ENCODE measurements around the gene PRAC1.

The PRAC1 gene

GRCh38 chr17:48725004-48725287 lies 2.6 kb upstream of the PRAC1 start (continued):
- TF ChIP-seq PATZ1 (CRISPR knock-in tag; IDR thresholded peaks at IDR 0.05; ENCODE audit: borderline replicate concordance) (no peak), SNAI2 (CRISPR knock-in tag; IDR thresholded peaks at IDR 0.05) (no peak)

- ATAC-seq, result peak; percentile 92
- TF ChIP-seq OSR1 (CRISPR knock-in tag; IDR thresholded peaks at IDR 0.05) (no peak), SNAI2 (CRISPR knock-in tag; IDR thresholded peaks at IDR 0.05) (no peak), ZFP30 (CRISPR knock-in tag; IDR thresholded peaks at IDR 0.05) (no peak), ZNF70 (CRISPR knock-in tag; IDR thresholded peaks at IDR 0.05) (no peak), ESRRG (CRISPR knock-in tag; IDR thresholded peaks at IDR 0.05) (no peak), BACH2 (CRISPR knock-in tag; IDR thresholded peaks at IDR 0.05; ENCODE audit: borderline replicate concordance) (no peak), TOX (CRISPR knock-in tag; IDR thresholded peaks at IDR 0.05; ENCODE audit: borderline replicate concordance) (no peak), CSDC2 (CRISPR knock-in tag; IDR thresholded peaks at IDR 0.05) (no peak), ZC3H10 (CRISPR knock-in tag; IDR thresholded peaks at IDR 0.05) (no peak), ZFP3 (CRISPR knock-in tag; IDR thresholded peaks at IDR 0.05) (no peak), ZNF8 (CRISPR knock-in tag; IDR thresholded peaks at IDR 0.05) (no peak), CSRNP3 (CRISPR knock-in tag; IDR thresholded peaks at IDR 0.05) (no peak), RARB (CRISPR knock-in tag; IDR thresholded peaks at IDR 0.05) (no peak), PATZ1 (CRISPR knock-in tag; IDR thresholded peaks at IDR 0.05; ENCODE audit: borderline replicate concordance) (no peak), ARNTL (CRISPR knock-in tag; IDR thresholded peaks at IDR 0.05; ENCODE audit: borderline replicate concordance, low read depth) (no peak)
Measured at GRCh38 chr17:48724251-48725003, 2.1 kb upstream of the PRAC1 start.

- no peak for ATAC-seq
- TF ChIP-seq ZC3H10 (CRISPR knock-in tag; IDR thresholded peaks at IDR 0.05), result no peak
- no peak for TF ChIP-seq ZNF565 (CRISPR knock-in tag; conservative IDR thresholded peaks at IDR 0.05; ENCODE audit: low read depth)
- TF ChIP-seq ESRRG (CRISPR knock-in tag; IDR thresholded peaks at IDR 0.05), result no peak
- TF ChIP-seq BACH2 (CRISPR knock-in tag; IDR thresholded peaks at IDR 0.05; ENCODE audit: borderline replicate concordance), result no peak
- TF ChIP-seq POU6F1 (CRISPR knock-in tag; IDR thresholded peaks at IDR 0.05; ENCODE audit: borderline replicate concordance, low read depth), result no peak
- TF ChIP-seq CREB5 (CRISPR knock-in tag; IDR thresholded peaks at IDR 0.05; ENCODE audit: low read depth), result no peak
- TF ChIP-seq PPARA (CRISPR knock-in tag; IDR thresholded peaks at IDR 0.05; ENCODE audit: borderline replicate concordance), result no peak
- TF ChIP-seq ZNF70 (CRISPR knock-in tag; IDR thresholded peaks at IDR 0.05), result no peak
- TF ChIP-seq CSDC2 (CRISPR knock-in tag; IDR thresholded peaks at IDR 0.05), result no peak
- no peak for TF ChIP-seq TCF4 (CRISPR knock-in tag; IDR thresholded peaks at IDR 0.05; ENCODE audit: borderline replicate concordance)
- no peak for TF ChIP-seq CSRNP3 (CRISPR knock-in tag; IDR thresholded peaks at IDR 0.05)
- TF ChIP-seq GLIS3 (CRISPR knock-in tag; IDR thresholded peaks at IDR 0.05), result no peak
- no peak for TF ChIP-seq ISL1 (CRISPR knock-in tag; IDR thresholded peaks at IDR 0.05)
- no peak for TF ChIP-seq ZNF8 (CRISPR knock-in tag; IDR thresholded peaks at IDR 0.05)
Measured at GRCh38 chr17:48723423-48724250, 1.3 kb upstream of the PRAC1 start.

Measured in SK-N-SH treated with all-trans-retinoic acid at 6 μM for 48 hours (cell line).